HepG2 (cell line): ENCODE measurements around the gene CNNM1. TPM values are rescaled to one million over a fixed set of nuclear protein-coding genes. Genes with fewer than 3 reads are reported as not detected.

Experiments
- ATAC-seq: fragments of 200-7000 bp; cut with Tn5 transposase; 3 replicates; pipeline ENCODE4 v1.9.1; 2020; ENCODE audit warnings: mild to moderate bottlenecking, moderate library complexity
- BruUV-seq: library from RNA; stranded (reverse); fragments of 400-500 nt; replicated peaks from 2 replicates; lab custom pipeline; 2021; lab: Mats Ljungman, UMichigan
- CTCF ChIA-PET: fragments of 300-600 bp; formaldehyde crosslinking; extraction: SDS; loops from one replicate; lab custom pipeline; 2021; ENCODE audit warnings: low total read pairs, inconsistent platforms, low intra/inter-chr PET ratio; lab: Yijun Ruan, JAX
- POLR2A ChIA-PET: fragments of 350-600 bp; sonication (Branson Sonifier 250); formaldehyde crosslinking; loops from one replicate; lab custom pipeline; 2020; ENCODE audit warnings: antibody characterized with exemption, inconsistent platforms; lab: Yijun Ruan, JAX
- DNase-seq: peaks from one replicate; pipeline ENCODE4 v3.0.0-alpha.2; 2015; ENCODE audit warnings: low spot score
- FAIRE-seq: peaks from 3 replicates; lab custom pipeline; 2011; peaks lifted over from hg19 to GRCh38; lab: Jason Lieb, UNC
- H2AFZ ChIP-seq: one replicate; pipeline ENCODE4 v1.6.1; 2011; ENCODE audit warnings: low read length, inconsistent platforms
- H3K27ac ChIP-seq: fragments of 300-600 bp; 3 replicates; pipeline ENCODE4 v1.8.0; 2011; ENCODE audit warnings: mixed run types, mild to moderate bottlenecking, mixed read lengths, low read length, inconsistent platforms; ENCODE audit not compliant: insufficient read depth; ENCODE audit errors: extremely low read length
- H3K27me3 ChIP-seq, 2 experiments: fragments of 200-600 bp in 1 of 2; 2 replicates in 1 of 2; 3 replicates in 1 of 2; pipeline versions ENCODE4 v1.6.0 to v1.8.0; 2011; ENCODE audit warnings: low read length in 2 of 2, mild to moderate bottlenecking in 2 of 2, moderate library complexity in 2 of 2, inconsistent platforms in 1 of 2; ENCODE audit not compliant: insufficient read depth in 2 of 2, control insufficient read depth in 1 of 2
- H3K36me3 ChIP-seq, 2 experiments: fragments of 200-600 bp in 1 of 2; replicated peaks in 1 of 2; 2 replicates in 1 of 2; 3 replicates in 1 of 2; pipeline versions ENCODE4 v1.5.1 to v1.8.0; 2011; ENCODE audit warnings: low read length in 2 of 2, inconsistent platforms in 1 of 2; ENCODE audit not compliant: insufficient read depth in 2 of 2, control insufficient read depth in 1 of 2
- H3K4me1 ChIP-seq: 2 replicates; pipeline ENCODE4 v1.5.1; 2012; ENCODE audit warnings: low read length, inconsistent platforms; ENCODE audit not compliant: insufficient read depth
- H3K4me2 ChIP-seq: 2 replicates; pipeline ENCODE4 v1.6.0; 2011; ENCODE audit warnings: low read depth, low read length, inconsistent platforms
- H3K4me3 ChIP-seq, 3 experiments: fragments of 200-600 bp in 1 of 3; sonication (generic), shearing (Covaris generic) in 1 of 3; replicated peaks in 1 of 3; 2 replicates each; pipeline ENCODE4 v1.5.1; 2011 to 2016; ENCODE audit warnings: low read length in 3 of 3, inconsistent platforms in 2 of 3, low read depth in 2 of 3, mild to moderate bottlenecking in 2 of 3, control low read depth in 1 of 3, mixed read lengths in 1 of 3; ENCODE audit not compliant: insufficient read depth in 1 of 3
- H3K79me2 ChIP-seq: one replicate; pipeline ENCODE4 v1.6.1; 2011; ENCODE audit warnings: low read length, inconsistent platforms; ENCODE audit not compliant: insufficient read depth
- H3K9ac ChIP-seq: 2 replicates; pipeline ENCODE4 v1.6.0; 2011; ENCODE audit warnings: mild to moderate bottlenecking, low read depth, low read length, inconsistent platforms; ENCODE audit not compliant: insufficient read depth
- H3K9me3 ChIP-seq: 2 replicates; pipeline ENCODE4 v1.5.1; 2012; ENCODE audit warnings: mild to moderate bottlenecking, low read length
- H4K20me1 ChIP-seq: 2 replicates; pipeline ENCODE4 v1.6.0; 2011; ENCODE audit warnings: inconsistent platforms, mild to moderate bottlenecking, low read length, moderate library complexity; ENCODE audit not compliant: insufficient read depth
- MAFF ChIP-seq: IDR thresholded peaks from 2 replicates; pipeline ENCODE4 v1.6.1; 2011; ENCODE audit warnings: low read depth, low read length, improper control_type of control experiment
- RARA ChIP-seq: IDR thresholded peaks from 2 replicates; pipeline ENCODE4 v1.6.1; 2016; ENCODE audit warnings: missing genetic modification reagents, missing compliant biosample characterization
- REXO4 ChIP-seq: sonication (generic); formaldehyde crosslinking; IDR thresholded peaks from 2 replicates; pipeline ENCODE4 v1.8.0; 2022; ENCODE audit warnings: missing genetic modification reagents, mild to moderate bottlenecking, borderline replicate concordance
- WGBS: methylation state at CpG from one replicate; pipeline ENCODE4 v1.1.6; 2017; ENCODE audit warnings: low lambda C conversion rate; 5-methylcytosine and 5-hydroxymethylcytosine counted together
- in situ Hi-C: cut with HindIII; loops from 2 replicates; pipeline ENCODE4 v1.10.0; 2017; ENCODE audit warnings: low pct_unique_long_range_greater_than_20kb; ENCODE audit not compliant: extremely low pct_ligation_motif_present
- intact Hi-C: fragments of 100-400 bp; cut with micrococcal nuclease; formaldehyde crosslinking; loops from one replicate; pipeline ENCODE4 v1.10.0; 2022; ENCODE audit not compliant: unreplicated experiment
- polyA plus RNA-seq, 8 experiments: library from polyadenylated mRNA; depleted of rRNA in 3 of 8; stranded (reverse) in 7 of 8; unstranded in 1 of 8; fragments of >200 nt; fragmentation: Illumina TruSeq in 4 of 8; extraction: Trizol in 4 of 8; gene quantifications; 2 replicates each; pipeline versions ENCODE4 v1.2.1 to v1.2.3, GENCODE V29; 2011 to 2016; ENCODE audit warnings: low read depth in 4 of 8, missing spikeins in 1 of 8, mixed read lengths in 1 of 8; ENCODE audit not compliant: insufficient read depth in 1 of 8
- total RNA-seq, 5 experiments: library from RNA; depleted of rRNA; stranded (reverse); fragments of >200 nt; fragmentation: Illumina TruSeq; extraction: Trizol; gene quantifications; 2 replicates each; pipeline ENCODE4 v1.2.3, GENCODE V29; 2016; ENCODE audit warnings: low read depth in 1 of 5
- TF ChIP-seq, protein P1 (sequence below): sonication (generic); formaldehyde crosslinking; IDR thresholded peaks from 2 replicates; pipeline ENCODE4 v1.4.0; 2020; ENCODE audit warnings: missing genetic modification reagents, borderline replicate concordance

CNNM1 gene
- total and polyA plus RNA-seq, 2 of the 13 experiments (the other 11 are each of a cell fraction or from before 2014, with no cell fraction given), result 4.3 to 9.6 TPM

DNA sequence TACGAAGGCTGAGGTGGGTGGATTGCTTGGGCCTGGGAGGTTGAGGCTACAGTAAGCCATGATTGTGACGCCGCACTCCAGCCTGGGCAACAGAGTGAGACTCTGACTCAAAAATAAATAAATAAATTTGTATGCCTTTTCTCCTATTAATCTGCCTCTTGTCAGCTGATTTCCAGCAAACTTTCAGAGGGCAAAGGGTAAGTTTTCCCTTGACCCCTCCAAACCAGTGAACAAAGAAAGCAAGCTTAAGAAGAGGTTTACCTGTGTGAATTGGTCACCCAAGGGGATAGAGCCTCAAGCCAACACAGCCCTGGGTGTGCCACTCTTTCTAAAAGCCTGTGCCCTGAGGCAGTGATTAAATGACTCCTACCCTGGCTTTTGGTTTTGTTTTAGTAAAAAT, 70.5 kb downstream of the CNNM1 start (continued):
- TF ChIP-seq MAFF, result no peak

DNA sequence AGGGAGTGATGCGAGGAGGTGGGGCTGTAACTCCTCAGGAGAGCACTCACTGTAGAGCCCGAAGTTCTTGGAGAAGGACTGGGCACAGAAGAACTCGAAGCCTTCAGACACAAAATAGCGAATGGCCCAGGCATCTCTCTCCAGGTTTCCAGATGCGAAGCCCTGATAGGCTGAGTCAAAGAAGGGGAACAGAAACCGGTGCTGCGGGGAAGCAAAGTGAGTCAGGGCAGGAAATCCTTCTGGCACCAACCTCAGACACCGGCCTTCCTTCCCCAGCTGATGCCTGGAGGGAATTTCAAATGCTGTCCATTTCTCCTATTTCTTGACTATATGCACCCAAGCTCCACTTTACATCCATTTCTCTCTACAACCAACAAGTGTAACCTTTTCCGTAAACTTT, 74.5 kb downstream of the CNNM1 start:
- in situ Hi-C loops (no loop called here), intact Hi-C loops (no loop called here)
- ChIA-PET POLR2A (interaction anchor here (1.9 kb wide), 1 partner anchor 27 kb away, joined by 7 read pairs; the partner anchor contains the start of gene GOT1), CTCF (no interaction called here)
- H3K27me3 ChIP-seq, result no peaks in the 10 kb centered on the region
- no peak for ATAC-seq
- no peak overlapping the region for H3K9ac ChIP-seq
- BruUV-seq, result no TSS peak
- no peaks in the 10 kb centered on the region for H3K4me1 ChIP-seq
- WGBS, result 97% methylated on average over 9 of the region's 9 CpGs
- no peaks in the 10 kb centered on the region for H3K9me3 ChIP-seq
- no peak overlapping the region for H3K4me3 ChIP-seq
- no peak overlapping the region for H3K27ac ChIP-seq
- no peaks in the 10 kb centered on the region for H3K79me2 ChIP-seq
- no peak overlapping the region for H3K4me2 ChIP-seq
- no peak for DNase-seq
- TF ChIP-seq REXO4 (CRISPR knock-in tag) (no peak), RARA (CRISPR knock-in tag) (no peak)
- TF ChIP-seq, protein P1, sequence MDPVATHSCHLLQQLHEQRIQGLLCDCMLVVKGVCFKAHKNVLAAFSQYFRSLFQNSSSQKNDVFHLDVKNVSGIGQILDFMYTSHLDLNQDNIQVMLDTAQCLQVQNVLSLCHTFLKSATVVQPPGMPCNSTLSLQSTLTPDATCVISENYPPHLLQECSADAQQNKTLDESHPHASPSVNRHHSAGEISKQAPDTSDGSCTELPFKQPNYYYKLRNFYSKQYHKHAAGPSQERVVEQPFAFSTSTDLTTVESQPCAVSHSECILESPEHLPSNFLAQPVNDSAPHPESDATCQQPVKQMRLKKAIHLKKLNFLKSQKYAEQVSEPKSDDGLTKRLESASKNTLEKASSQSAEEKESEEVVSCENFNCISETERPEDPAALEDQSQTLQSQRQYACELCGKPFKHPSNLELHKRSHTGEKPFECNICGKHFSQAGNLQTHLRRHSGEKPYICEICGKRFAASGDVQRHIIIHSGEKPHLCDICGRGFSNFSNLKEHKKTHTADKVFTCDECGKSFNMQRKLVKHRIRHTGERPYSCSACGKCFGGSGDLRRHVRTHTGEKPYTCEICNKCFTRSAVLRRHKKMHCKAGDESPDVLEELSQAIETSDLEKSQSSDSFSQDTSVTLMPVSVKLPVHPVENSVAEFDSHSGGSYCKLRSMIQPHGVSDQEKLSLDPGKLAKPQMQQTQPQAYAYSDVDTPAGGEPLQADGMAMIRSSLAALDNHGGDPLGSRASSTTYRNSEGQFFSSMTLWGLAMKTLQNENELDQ (CRISPR knock-in tag), result no peak
- no peak overlapping the region for H2AFZ ChIP-seq
- FAIRE-seq, result no peak
- peaks cover 49 to 75% of the 10 kb centered on the region in 2 experiments for H3K36me3 ChIP-seq
- peaks cover 4% of the 10 kb centered on the region; the same call in 1 of the 2 replicates for H4K20me1 ChIP-seq
